H9 (cell line): ENCODE data around the gene DKKL1. TPM values are rescaled to one million over a fixed set of nuclear protein-coding genes. Genes with fewer than 3 reads are reported as not detected.

Experiments
- DNase-seq: peaks from one replicate; pipeline ENCODE4 v3.0.0-alpha.2; 2017
- H2AFZ ChIP-seq: one replicate; pipeline ENCODE4 v1.6.1; 2013; ENCODE audit warnings: mild to moderate bottlenecking, low read length, control low read depth, moderate library complexity
- H2AK5ac ChIP-seq: 2 replicates; pipeline ENCODE4 v1.6.1; 2013; ENCODE audit warnings: low read length, control low read depth, mixed read lengths; ENCODE audit not compliant: insufficient read length
- H2BK120ac ChIP-seq: one replicate; pipeline ENCODE4 v1.6.1; 2013; ENCODE audit warnings: low read depth, mild to moderate bottlenecking, low read length, control low read depth, inconsistent platforms; ENCODE audit not compliant: poor library complexity, severe bottlenecking
- H2BK12ac ChIP-seq: 2 replicates; pipeline ENCODE4 v1.6.1; 2013; ENCODE audit warnings: low read length, control low read depth, mixed read lengths, low read depth; ENCODE audit not compliant: insufficient read length
- H2BK15ac ChIP-seq: 2 replicates; pipeline ENCODE4 v1.6.1; 2013; ENCODE audit warnings: low read depth, low read length, control low read depth
- H2BK20ac ChIP-seq: one replicate; pipeline ENCODE4 v1.6.1; 2013; ENCODE audit warnings: low read depth, mild to moderate bottlenecking, low read length, control low read depth, inconsistent platforms; ENCODE audit not compliant: poor library complexity, severe bottlenecking
- H2BK5ac ChIP-seq: 2 replicates; pipeline ENCODE4 v1.6.1; 2013; ENCODE audit warnings: low read length, control low read depth, mixed read lengths; ENCODE audit not compliant: insufficient read length
- H3K14ac ChIP-seq: 2 replicates; pipeline ENCODE4 v1.6.1; 2013; ENCODE audit warnings: low read length, control low read depth; ENCODE audit not compliant: insufficient read depth
- H3K18ac ChIP-seq: 2 replicates; pipeline ENCODE4 v1.6.1; 2013; ENCODE audit warnings: low read depth, mild to moderate bottlenecking, mixed read lengths, low read length, control low read depth; ENCODE audit not compliant: insufficient read length
- H3K23ac ChIP-seq: 2 replicates; pipeline ENCODE4 v1.6.1; 2013; ENCODE audit warnings: low read length, control low read depth, mixed read lengths, low read depth; ENCODE audit not compliant: insufficient read length
- H3K23me2 ChIP-seq: 2 replicates; pipeline ENCODE4 v1.6.1; 2013; ENCODE audit warnings: low read depth, mild to moderate bottlenecking, mixed read lengths, low read length, control low read depth; ENCODE audit not compliant: insufficient read length, poor library complexity, severe bottlenecking
- H3K27ac ChIP-seq: 2 replicates; pipeline ENCODE4 v1.5.1; 2013; ENCODE audit warnings: low read length, control low read depth, mixed read lengths, low read depth; ENCODE audit not compliant: insufficient read length
- H3K27me3 ChIP-seq: 2 replicates; pipeline ENCODE4 v1.6.1; 2013; ENCODE audit warnings: low read length, control low read depth, inconsistent platforms; ENCODE audit not compliant: insufficient read depth
- H3K4ac ChIP-seq: 2 replicates; pipeline ENCODE4 v1.6.1; 2013; ENCODE audit warnings: low read depth, mild to moderate bottlenecking, control low read depth, inconsistent platforms, low read length, moderate library complexity
- H3K4me1 ChIP-seq: 2 replicates; pipeline ENCODE4 v1.6.1; 2013; ENCODE audit warnings: low read length, control low read depth, inconsistent platforms; ENCODE audit not compliant: insufficient read depth
- H3K4me2 ChIP-seq: 2 replicates; pipeline ENCODE4 v1.6.1; 2013; ENCODE audit warnings: low read length, control low read depth, mixed read lengths; ENCODE audit not compliant: insufficient read length, insufficient read depth
- H3K56ac ChIP-seq: 2 replicates; pipeline ENCODE4 v1.6.1; 2013; ENCODE audit warnings: low read depth, mild to moderate bottlenecking, mixed read lengths, low read length, control low read depth; ENCODE audit not compliant: insufficient read length
- H3K79me1 ChIP-seq: 2 replicates; pipeline ENCODE4 v1.6.1; 2013; ENCODE audit warnings: low read depth, mild to moderate bottlenecking, moderate library complexity, low read length, control low read depth, inconsistent platforms; ENCODE audit not compliant: insufficient read depth, poor library complexity, severe bottlenecking
- H3K79me2 ChIP-seq: 2 replicates; pipeline ENCODE4 v1.6.1; 2013; ENCODE audit warnings: low read length, control low read depth, inconsistent platforms; ENCODE audit not compliant: insufficient read depth
- H3K9ac ChIP-seq: 2 replicates; pipeline ENCODE4 v1.6.1; 2013; ENCODE audit warnings: low read length, control low read depth, mixed read lengths; ENCODE audit not compliant: insufficient read length; ENCODE audit errors: extremely low read depth
- H3K9me3 ChIP-seq: one replicate; pipeline ENCODE4 v1.6.1; 2013; ENCODE audit warnings: low read depth, low read length, inconsistent platforms; ENCODE audit not compliant: control insufficient read depth
- H3T11ph ChIP-seq: one replicate; pipeline ENCODE4 v1.6.1; 2013; ENCODE audit warnings: mild to moderate bottlenecking, low read length, control low read depth, inconsistent platforms
- H4K20me1 ChIP-seq: one replicate; pipeline ENCODE4 v1.6.1; 2013; ENCODE audit not compliant: control insufficient read depth, insufficient read length, insufficient read depth
- H4K5ac ChIP-seq: 2 replicates; pipeline ENCODE4 v1.6.1; 2013; ENCODE audit warnings: low read depth, mild to moderate bottlenecking, mixed read lengths, low read length, control low read depth; ENCODE audit not compliant: insufficient read length
- H4K8ac ChIP-seq: replicated peaks from 2 replicates; pipeline ENCODE4 v1.6.1; 2013; ENCODE audit warnings: low read length, control low read depth, mixed read lengths, low read depth; ENCODE audit not compliant: insufficient read length
- H4K91ac ChIP-seq: 2 replicates; pipeline ENCODE4 v1.6.1; 2013; ENCODE audit warnings: low read depth, mild to moderate bottlenecking, moderate library complexity, mixed read lengths, low read length, control low read depth; ENCODE audit not compliant: insufficient read length
- H3K27ac Mint-ChIP-seq, 3 experiments: 2 replicates in 2 of 3; 3 replicates in 1 of 3; pipeline ENCODE4 v1.8.0; 2020 to 2021; ENCODE audit warnings: mixed read lengths in 3 of 3, mild to moderate bottlenecking in 1 of 3, moderate library complexity in 1 of 3
- H3K27me3 Mint-ChIP-seq: 2 replicates; pipeline ENCODE4 v1.8.0; 2021; ENCODE audit warnings: low read depth, mild to moderate bottlenecking, moderate library complexity, mixed read lengths
- H3K36me3 Mint-ChIP-seq, 3 experiments: 2 replicates in 2 of 3; 3 replicates in 1 of 3; pipeline ENCODE4 v1.8.0; 2020 to 2021; ENCODE audit warnings: low read depth in 3 of 3, mixed read lengths in 3 of 3; ENCODE audit not compliant: insufficient read depth in 1 of 3
- H3K4me1 Mint-ChIP-seq, 2 experiments: 2 replicates each; pipeline ENCODE4 v1.8.0; 2020; ENCODE audit warnings: mixed read lengths in 2 of 2
- H3K4me3 Mint-ChIP-seq, 2 experiments: 2 replicates in 1 of 2; 3 replicates in 1 of 2; pipeline ENCODE4 v1.8.0; 2020 to 2021; ENCODE audit warnings: mild to moderate bottlenecking in 2 of 2, mixed read lengths in 2 of 2, moderate library complexity in 1 of 2
- H3K9me3 Mint-ChIP-seq, 2 experiments: 2 replicates in 1 of 2; 3 replicates in 1 of 2; pipeline ENCODE4 v1.8.0; 2020; ENCODE audit warnings: mild to moderate bottlenecking in 2 of 2, mixed read lengths in 2 of 2, moderate library complexity in 1 of 2
- WGBS: extraction: QIAGEN DNeasy Blood & Tissue Kit; methylation state at CpG from one replicate; pipeline ENCODE4 v1.1.7; 2013; ENCODE audit warnings: missing lambda C conversion rate, low lambda C conversion rate, mixed read lengths; ENCODE audit not compliant: insufficient read length; ENCODE audit errors: extremely low coverage; 5-methylcytosine and 5-hydroxymethylcytosine counted together
- total RNA-seq: library from RNA; stranded (reverse); gene quantifications from 2 replicates; pipeline ENCODE4 v1.2.1, GENCODE V29; 2021
- TF ChIP-seq, protein P1 (sequence below): fragments of 200-600 bp; sonication (generic); conservative IDR thresholded peaks from 3 replicates; pipeline ENCODE4 v1.8.0; 2021; ENCODE audit warnings: antibody characterized with exemption, mild to moderate bottlenecking

The DKKL1 gene
- total RNA-seq, 1 experiment from 2014 or later = 3.5 TPM

DNA sequence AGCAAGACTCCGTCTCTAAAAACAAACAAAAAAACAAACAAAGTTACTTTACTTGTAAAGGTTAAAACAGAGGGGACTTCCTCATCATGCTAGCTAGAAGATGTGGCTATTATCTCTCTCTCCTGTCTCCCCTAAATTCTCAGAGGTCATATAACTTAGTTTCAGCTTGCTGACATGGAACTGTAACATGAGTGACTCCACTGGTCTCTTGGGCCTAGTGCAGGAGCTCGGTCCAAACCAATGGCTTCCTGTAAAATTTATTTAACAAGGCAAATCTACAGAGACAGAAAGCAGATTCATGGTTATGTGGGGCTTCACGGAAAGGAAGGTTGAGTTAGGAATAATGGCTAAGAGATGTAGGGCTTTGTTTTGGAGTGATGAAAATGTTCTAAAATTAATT is 14.8 kb downstream of the DKKL1 start:
- no peak overlapping the region for H2BK20ac ChIP-seq
- no peak overlapping the region for H4K5ac ChIP-seq
- peaks cover 2 to 6% (median 3%) of the 10 kb centered on the region in 3 experiments; a peak in 4 of 7 replicates for H3K36me3 Mint-ChIP-seq
- no peaks in the 10 kb centered on the region for H4K20me1 ChIP-seq
- no peak overlapping the region for H3K56ac ChIP-seq
- H2BK15ac ChIP-seq = no peak overlapping the region
- H3T11ph ChIP-seq = no peak overlapping the region
- peaks cover 4 to 8% of the 10 kb centered on the region in 2 experiments; a peak in 2 of 4 replicates for H3K4me1 Mint-ChIP-seq
- no peaks in the 10 kb centered on the region for H3K27me3 ChIP-seq
- H3K9me3 ChIP-seq = no peaks in the 10 kb centered on the region
- H3K27me3 Mint-ChIP-seq = peaks cover 25% of the 10 kb centered on the region
- no peak overlapping the region for H3K4me3 Mint-ChIP-seq
- peaks cover 8 to 13% of the 10 kb centered on the region in 2 experiments for H3K9me3 Mint-ChIP-seq
- H3K79me2 ChIP-seq = no peaks in the 10 kb centered on the region
- no CpG with 5 or more reads among the region's 3 CpGs for WGBS
- TF ChIP-seq, protein P1, sequence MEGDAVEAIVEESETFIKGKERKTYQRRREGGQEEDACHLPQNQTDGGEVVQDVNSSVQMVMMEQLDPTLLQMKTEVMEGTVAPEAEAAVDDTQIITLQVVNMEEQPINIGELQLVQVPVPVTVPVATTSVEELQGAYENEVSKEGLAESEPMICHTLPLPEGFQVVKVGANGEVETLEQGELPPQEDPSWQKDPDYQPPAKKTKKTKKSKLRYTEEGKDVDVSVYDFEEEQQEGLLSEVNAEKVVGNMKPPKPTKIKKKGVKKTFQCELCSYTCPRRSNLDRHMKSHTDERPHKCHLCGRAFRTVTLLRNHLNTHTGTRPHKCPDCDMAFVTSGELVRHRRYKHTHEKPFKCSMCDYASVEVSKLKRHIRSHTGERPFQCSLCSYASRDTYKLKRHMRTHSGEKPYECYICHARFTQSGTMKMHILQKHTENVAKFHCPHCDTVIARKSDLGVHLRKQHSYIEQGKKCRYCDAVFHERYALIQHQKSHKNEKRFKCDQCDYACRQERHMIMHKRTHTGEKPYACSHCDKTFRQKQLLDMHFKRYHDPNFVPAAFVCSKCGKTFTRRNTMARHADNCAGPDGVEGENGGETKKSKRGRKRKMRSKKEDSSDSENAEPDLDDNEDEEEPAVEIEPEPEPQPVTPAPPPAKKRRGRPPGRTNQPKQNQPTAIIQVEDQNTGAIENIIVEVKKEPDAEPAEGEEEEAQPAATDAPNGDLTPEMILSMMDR = no peak
- no peaks in the 10 kb centered on the region for H3K23me2 ChIP-seq
- no peak overlapping the region for H3K18ac ChIP-seq
- no peak overlapping the region for H2BK5ac ChIP-seq
- H2BK120ac ChIP-seq = no peak overlapping the region
- H3K4me2 ChIP-seq = no peak overlapping the region
- no peak overlapping the region for H2BK12ac ChIP-seq
- no peaks in the 10 kb centered on the region for H3K4me1 ChIP-seq
- H2AK5ac ChIP-seq = no peak overlapping the region
- no peak overlapping the region for H3K9ac ChIP-seq
- H3K4ac ChIP-seq = no peak overlapping the region
- H3K79me1 ChIP-seq = no peaks in the 10 kb centered on the region
- no peak overlapping the region for H3K27ac ChIP-seq
- H4K8ac ChIP-seq = no peak overlapping the region
- no peak overlapping the region for H3K14ac ChIP-seq
- no peak overlapping the region for H4K91ac ChIP-seq
- no peak for DNase-seq
- H3K27ac Mint-ChIP-seq = no peak overlapping the region; a peak in 1 of 7 replicates
- no peak overlapping the region for H2AFZ ChIP-seq
- no peak overlapping the region for H3K23ac ChIP-seq
